Mesenchymal stem cell (in vitro differentiated cells and primary cell): Measurements from ENCODE around the gene B3GNT2.
"Not testable (repeated sequence)": the region's sequence is repeated elsewhere in the genome, so short reads cannot be mapped to it uniquely, and the experiment has no call there.

ENCODE experiments used
- DNase-seq: peaks from one replicate; pipeline ENCODE4 v3.0.0-alpha.2; 2013
- H2AFZ ChIP-seq: one replicate; pipeline ENCODE4 v1.6.1; 2013; ENCODE audit warnings: low read depth, mild to moderate bottlenecking, control low read depth, inconsistent platforms, low read length, moderate library complexity
- H2AK5ac ChIP-seq: 2 replicates; pipeline ENCODE4 v1.6.1; 2013; ENCODE audit warnings: low read length, moderate library complexity, mild to moderate bottlenecking, inconsistent platforms; ENCODE audit not compliant: severe bottlenecking
- H2BK120ac ChIP-seq: one replicate; pipeline ENCODE4 v1.6.1; 2013; ENCODE audit warnings: low read depth, mild to moderate bottlenecking, inconsistent platforms, low read length, moderate library complexity
- H2BK12ac ChIP-seq, 2 experiments: one replicate each; pipeline ENCODE4 v1.6.1; 2013; ENCODE audit warnings: inconsistent platforms in 2 of 2, low read length in 2 of 2, mild to moderate bottlenecking in 2 of 2, moderate library complexity in 2 of 2, control low read depth in 1 of 2
- H2BK15ac ChIP-seq: one replicate; pipeline ENCODE4 v1.6.1; 2013; ENCODE audit warnings: mild to moderate bottlenecking, low read depth, inconsistent platforms; ENCODE audit not compliant: poor library complexity, severe bottlenecking
- H2BK5ac ChIP-seq: 2 replicates; pipeline ENCODE4 v1.6.1; 2013; ENCODE audit warnings: low read depth, mild to moderate bottlenecking, low read length, control low read depth, inconsistent platforms; ENCODE audit not compliant: poor library complexity, severe bottlenecking
- H3K14ac ChIP-seq, 2 experiments: one replicate each; pipeline ENCODE4 v1.6.1; 2013; ENCODE audit warnings: inconsistent platforms in 2 of 2, low read length in 2 of 2, control low read depth in 1 of 2, mild to moderate bottlenecking in 1 of 2, moderate library complexity in 1 of 2
- H3K18ac ChIP-seq, 2 experiments: one replicate each; pipeline ENCODE4 v1.6.1; 2013; ENCODE audit warnings: inconsistent platforms in 2 of 2, low read length in 2 of 2, control low read depth in 1 of 2, low read depth in 1 of 2, mild to moderate bottlenecking in 1 of 2
- H3K23ac ChIP-seq, 2 experiments: one replicate each; pipeline ENCODE4 v1.6.1; 2013; ENCODE audit warnings: inconsistent platforms in 2 of 2, low read length in 2 of 2, mild to moderate bottlenecking in 2 of 2, moderate library complexity in 2 of 2, control low read depth in 1 of 2
- H3K27ac ChIP-seq: 2 replicates; pipeline ENCODE4 v1.5.1; 2013; ENCODE audit warnings: mild to moderate bottlenecking, moderate library complexity, low read length, control low read depth, inconsistent platforms; ENCODE audit not compliant: poor library complexity, severe bottlenecking
- H3K27me3 ChIP-seq, 2 experiments: 2 replicates each; pipeline versions ENCODE4 v1.6.1 to v1.7.0; 2013; ENCODE audit warnings: low read length in 2 of 2, mild to moderate bottlenecking in 2 of 2, moderate library complexity in 2 of 2, control low read depth in 1 of 2, inconsistent platforms in 1 of 2; ENCODE audit not compliant: control insufficient read depth in 1 of 2, insufficient read depth in 1 of 2
- H3K36me3 ChIP-seq, 2 experiments: 2 replicates each; pipeline versions ENCODE4 v1.6.1 to v1.7.0; 2013; ENCODE audit warnings: low read length in 2 of 2, control low read depth in 1 of 2, inconsistent platforms in 1 of 2, low read depth in 1 of 2, mild to moderate bottlenecking in 1 of 2; ENCODE audit not compliant: insufficient read depth in 2 of 2, control insufficient read depth in 1 of 2
- H3K4ac ChIP-seq, 2 experiments: one replicate each; pipeline ENCODE4 v1.6.1; 2013; ENCODE audit warnings: inconsistent platforms in 2 of 2, low read length in 2 of 2, mild to moderate bottlenecking in 2 of 2, moderate library complexity in 2 of 2, control low read depth in 1 of 2, low read depth in 1 of 2
- H3K4me1 ChIP-seq: 2 replicates; pipeline ENCODE4 v1.6.1; 2013; ENCODE audit warnings: low read depth, low read length, control low read depth; ENCODE audit not compliant: control insufficient read depth, insufficient read depth
- H3K4me2 ChIP-seq: 2 replicates; pipeline ENCODE4 v1.6.1; 2013; ENCODE audit warnings: low read length, mild to moderate bottlenecking, inconsistent platforms; ENCODE audit not compliant: poor library complexity, severe bottlenecking
- H3K4me3 ChIP-seq, 2 experiments: 2 replicates each; pipeline versions ENCODE4 v1.5.1 to v1.7.0; 2013; ENCODE audit warnings: low read length in 2 of 2, mild to moderate bottlenecking in 2 of 2, control low read depth in 1 of 2, low read depth in 1 of 2; ENCODE audit not compliant: insufficient read depth in 1 of 2
- H3K79me1 ChIP-seq: replicated peaks from 2 replicates; pipeline ENCODE4 v1.6.1; 2013; ENCODE audit warnings: mild to moderate bottlenecking, control low read depth, low read length, inconsistent platforms; ENCODE audit not compliant: poor library complexity, severe bottlenecking
- H3K9ac ChIP-seq: 2 replicates; pipeline ENCODE4 v1.7.0; 2013; ENCODE audit warnings: mild to moderate bottlenecking, low read length, moderate library complexity
- H3K9me3 ChIP-seq: 2 replicates; pipeline ENCODE4 v1.7.0; 2013; ENCODE audit warnings: mild to moderate bottlenecking, low read length; ENCODE audit not compliant: control insufficient read depth
- H4K8ac ChIP-seq: one replicate; pipeline ENCODE4 v1.6.1; 2013; ENCODE audit warnings: inconsistent platforms, mild to moderate bottlenecking, low read length, moderate library complexity
- H4K91ac ChIP-seq: one replicate; pipeline ENCODE4 v1.6.1; 2013; ENCODE audit warnings: mild to moderate bottlenecking, low read length, inconsistent platforms
- WGBS: methylation state at CpG from one replicate; pipeline ENCODE4 v1.1.7; 2013; ENCODE audit warnings: mixed read lengths; 5-methylcytosine and 5-hydroxymethylcytosine counted together

Gene B3GNT2

GRCh38 chr2:62197011-62197924 lies 1.4 kb downstream of the B3GNT2 start:
- under 1% methylated on average over 39 of the region's 48 CpGs for WGBS
- H3K18ac ChIP-seq, result no peak overlapping the region
- H2AK5ac ChIP-seq, result no peak overlapping the region
- no peaks in the 10 kb centered on the region for H3K27me3 ChIP-seq
- peaks cover 5% of the 10 kb centered on the region for H3K79me1 ChIP-seq
- H2BK12ac ChIP-seq, result no peak overlapping the region
- no peaks in the 10 kb centered on the region for H3K9me3 ChIP-seq
- no peak overlapping the region for H2BK5ac ChIP-seq
- H4K91ac ChIP-seq, result no peak overlapping the region
- no peak overlapping the region for H3K27ac ChIP-seq
- no peak overlapping the region for H2AFZ ChIP-seq
- no peaks in the 10 kb centered on the region for H3K36me3 ChIP-seq
- peak overlapping the region in 1 of 2 experiments; percentile 47 for H3K23ac ChIP-seq
- peak; percentile 21 for DNase-seq
- no peak overlapping the region for H2BK15ac ChIP-seq
- no peak overlapping the region for H3K4ac ChIP-seq
- no peak overlapping the region for H3K14ac ChIP-seq
- peak overlapping the region; percentile 96 for H3K4me2 ChIP-seq
- H4K8ac ChIP-seq, result peak overlapping the region; percentile 14
- peak overlapping the region; percentile 94 to 97 for H3K4me3 ChIP-seq
- H3K9ac ChIP-seq, result peak overlapping the region; percentile 91
- no peak overlapping the region for H2BK120ac ChIP-seq
- H3K4me1 ChIP-seq, result peaks cover 4% of the 10 kb centered on the region

- Histone ChIP-seq H2AK5ac (no peak overlapping the region), H3K23ac (peak overlapping the region in 1 of 2 experiments; percentile 47), H3K9ac (peak overlapping the region; percentile 85), H3K18ac (no peak overlapping the region), H3K27ac (no peak overlapping the region), H3K4me3 (peak overlapping the region in 1 of 2 experiments; percentile 94), H2BK12ac (no peak overlapping the region), H3K27me3 (no peaks in the 10 kb centered on the region), H3K79me1 (peaks cover 8% of the 10 kb centered on the region), H2BK5ac (no peak overlapping the region), H3K36me3 (no peaks in the 10 kb centered on the region), H3K14ac (no peak overlapping the region), H3K4me2 (peak overlapping the region; percentile 96), H2BK15ac (no peak overlapping the region), H3K9me3 (no peaks in the 10 kb centered on the region), H4K8ac (no peak overlapping the region), H2AFZ (no peak overlapping the region), H3K4me1 (peaks cover 4% of the 10 kb centered on the region), H4K91ac (no peak overlapping the region), H2BK120ac (no peak overlapping the region), H3K4ac (no peak overlapping the region)
- 52% methylated on average over 5 of the region's 5 CpGs for WGBS
- no peak for DNase-seq
Observed at GRCh38 chr2:62197925-62198633, 2.2 kb downstream of the B3GNT2 start.

GRCh38 chr2:62198854-62199253 lies 2.9 kb downstream of the B3GNT2 start:
- not testable (repeated sequence) for H3K27me3 ChIP-seq, H2AK5ac ChIP-seq, H3K4ac ChIP-seq, H3K9me3 ChIP-seq, DNase-seq, H3K4me3 ChIP-seq, H3K36me3 ChIP-seq, H2AFZ ChIP-seq, H3K18ac ChIP-seq, H2BK5ac ChIP-seq, H3K27ac ChIP-seq, H3K4me1 ChIP-seq, H2BK12ac ChIP-seq, H3K23ac ChIP-seq, H3K14ac ChIP-seq, H2BK15ac ChIP-seq, H2BK120ac ChIP-seq, H4K8ac ChIP-seq, H4K91ac ChIP-seq, H3K4me2 ChIP-seq
- WGBS, result 98% methylated on average over 8 of the region's 8 CpGs
- H3K9ac ChIP-seq, result peak overlapping the region; percentile 85
- H3K79me1 ChIP-seq, result peaks cover 14% of the 10 kb centered on the region
